ENCODE measurements around the gene NDUFB2.
"Not testable (repeated sequence)": the region's sequence is repeated elsewhere in the genome, so short reads cannot be mapped to it uniquely, and the experiment has no call there.

NDUFB2 gene

DNA sequence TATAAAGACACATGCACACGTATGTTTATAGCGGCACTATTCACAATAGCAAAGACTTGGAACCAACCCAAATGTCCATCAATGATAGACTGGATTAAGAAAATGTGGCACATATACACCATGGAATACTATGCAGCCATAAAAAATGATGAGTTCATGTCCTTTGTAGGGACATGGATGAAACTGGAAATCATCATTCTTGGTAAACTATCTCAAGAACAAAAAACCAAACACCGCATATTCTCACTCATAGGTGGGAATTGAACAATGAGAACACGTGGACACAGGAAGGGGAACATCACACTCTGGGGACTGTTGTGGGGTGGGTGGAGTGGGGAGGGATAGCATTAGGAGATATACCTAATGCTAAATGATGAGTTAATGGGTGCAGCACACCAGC, 46.7 kb downstream of the NDUFB2 start:
- DNase-seq (ENCODE audit: low spot score): not testable (repeated sequence)

DNA sequence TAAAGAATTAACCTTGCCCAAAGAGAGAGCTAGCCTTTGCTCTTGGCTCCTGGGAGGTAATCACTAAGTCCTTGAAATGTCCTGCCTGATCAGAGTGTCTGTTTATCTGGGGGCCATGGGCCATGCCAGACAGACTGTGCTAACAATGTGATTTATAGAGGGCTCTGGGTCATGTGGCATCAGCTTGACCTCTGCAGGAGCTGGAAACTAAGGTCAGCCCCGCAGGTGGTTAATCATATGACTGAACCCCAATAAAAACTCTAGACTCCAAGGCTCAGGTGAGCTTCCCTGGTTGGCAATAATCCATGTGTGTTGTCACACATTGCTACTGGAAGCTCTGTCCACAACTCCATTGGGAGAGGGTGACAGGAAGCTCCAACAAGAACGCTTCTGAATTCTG, 47.5 kb downstream of the NDUFB2 start:
- no peak for DNase-seq (ENCODE audit: low spot score)

GRCh38 chr7:140745266-140746058, 49.0 kb downstream of the NDUFB2 start:
- no peak for DNase-seq (ENCODE audit: low spot score)

- no peak for DNase-seq (ENCODE audit: low spot score)
Measured at GRCh38 chr7:140746751-140747150, 50.2 kb downstream of the NDUFB2 start.

DNA sequence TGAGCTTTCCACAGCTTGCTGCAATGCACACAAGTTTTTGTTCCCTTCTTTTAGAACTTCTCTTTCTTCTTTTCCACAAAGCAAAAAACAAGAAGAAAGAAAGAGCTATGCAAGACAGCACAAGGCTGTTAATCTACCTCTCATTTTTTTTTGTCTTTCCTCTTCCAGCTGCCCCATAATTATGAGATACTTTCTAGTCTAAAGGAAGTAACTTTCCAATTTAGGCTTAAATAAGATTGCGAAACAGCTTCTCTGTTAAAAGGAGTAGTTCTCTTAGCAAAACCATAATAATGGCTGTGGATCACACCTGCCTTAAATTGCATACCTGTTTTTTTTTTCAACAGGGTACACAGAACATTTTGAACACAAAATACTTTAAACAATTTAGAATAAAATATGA, 56.0 kb downstream of the NDUFB2 start:
- DNase-seq (ENCODE audit: low spot score): no peak

DNA sequence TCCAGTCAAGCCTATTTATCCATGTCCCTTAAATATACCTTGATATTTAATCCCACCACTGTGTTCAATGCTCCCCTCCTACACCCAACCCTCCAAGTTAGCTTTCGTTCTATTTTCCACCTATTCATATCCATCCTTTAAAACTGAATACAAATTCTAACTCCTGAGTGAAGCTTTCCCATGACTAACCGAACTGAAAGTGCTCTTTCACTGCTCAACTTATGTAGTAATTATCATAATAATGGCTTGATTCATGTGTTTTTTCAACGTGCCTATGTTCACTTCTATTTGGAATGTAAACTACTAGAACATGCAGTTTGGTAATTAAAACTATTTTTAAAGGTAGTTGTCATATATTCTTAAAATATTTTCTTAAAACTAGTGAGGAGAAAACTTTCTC, 58.0 kb downstream of the NDUFB2 start:
- no peak for DNase-seq (ENCODE audit: low spot score)

All from RKO (cell line).